Measurements from ENCODE around the gene ABCA2. TPM values are rescaled to one million over a fixed set of nuclear protein-coding genes. Genes with fewer than 3 reads are reported as not detected.
A peak's percentile ranks its signal among the peaks of the same experiment; 100 is the strongest.

Gene ABCA2
- total RNA-seq, 1 donor from 2014 or later = 25.7 TPM

DNA sequence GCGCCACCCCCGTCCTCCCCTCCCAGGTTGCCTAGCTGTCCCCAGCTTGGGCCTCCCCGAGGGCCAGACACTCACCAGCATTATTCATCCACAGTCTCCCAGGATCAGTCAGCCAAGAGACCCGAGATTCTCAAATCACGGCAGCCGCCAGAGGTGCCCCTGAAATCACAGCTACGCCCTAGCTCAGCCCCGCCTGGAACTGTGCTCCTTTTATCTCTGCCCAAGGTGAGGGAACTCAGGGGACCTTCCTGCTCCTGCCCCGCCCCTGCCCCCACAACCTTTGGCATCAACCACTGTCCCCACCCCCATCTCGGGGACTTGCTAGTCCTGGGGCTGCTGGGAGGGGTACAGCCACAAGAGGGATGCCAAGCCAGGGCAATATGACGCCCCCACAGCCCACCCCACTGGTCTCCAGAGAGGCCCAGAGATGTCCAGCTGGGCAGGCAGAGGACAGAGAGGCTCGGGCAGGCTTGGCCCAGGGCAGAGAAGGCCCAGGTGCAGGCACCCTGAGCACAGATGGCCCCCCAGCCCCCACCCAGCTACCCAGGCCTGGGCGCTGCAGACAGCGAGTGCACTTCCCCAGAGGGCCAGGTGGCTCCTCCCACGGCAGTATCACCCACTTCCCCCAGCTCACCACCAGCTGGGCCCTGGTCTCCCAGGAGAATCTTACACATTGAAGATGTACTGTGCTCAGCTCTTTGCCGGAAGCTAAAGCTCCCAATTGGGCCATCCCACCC lies 4.0 kb upstream of the ABCA2 start, which contains the start of gene FUT7:
TSS of gene FUT7 (minus strand) at position 185 of the 737 bp plus-strand sequence. CDS start at position 88, 97 bp downstream.
- no peak for DNase-seq (ENCODE audit: low spot score)

DNA sequence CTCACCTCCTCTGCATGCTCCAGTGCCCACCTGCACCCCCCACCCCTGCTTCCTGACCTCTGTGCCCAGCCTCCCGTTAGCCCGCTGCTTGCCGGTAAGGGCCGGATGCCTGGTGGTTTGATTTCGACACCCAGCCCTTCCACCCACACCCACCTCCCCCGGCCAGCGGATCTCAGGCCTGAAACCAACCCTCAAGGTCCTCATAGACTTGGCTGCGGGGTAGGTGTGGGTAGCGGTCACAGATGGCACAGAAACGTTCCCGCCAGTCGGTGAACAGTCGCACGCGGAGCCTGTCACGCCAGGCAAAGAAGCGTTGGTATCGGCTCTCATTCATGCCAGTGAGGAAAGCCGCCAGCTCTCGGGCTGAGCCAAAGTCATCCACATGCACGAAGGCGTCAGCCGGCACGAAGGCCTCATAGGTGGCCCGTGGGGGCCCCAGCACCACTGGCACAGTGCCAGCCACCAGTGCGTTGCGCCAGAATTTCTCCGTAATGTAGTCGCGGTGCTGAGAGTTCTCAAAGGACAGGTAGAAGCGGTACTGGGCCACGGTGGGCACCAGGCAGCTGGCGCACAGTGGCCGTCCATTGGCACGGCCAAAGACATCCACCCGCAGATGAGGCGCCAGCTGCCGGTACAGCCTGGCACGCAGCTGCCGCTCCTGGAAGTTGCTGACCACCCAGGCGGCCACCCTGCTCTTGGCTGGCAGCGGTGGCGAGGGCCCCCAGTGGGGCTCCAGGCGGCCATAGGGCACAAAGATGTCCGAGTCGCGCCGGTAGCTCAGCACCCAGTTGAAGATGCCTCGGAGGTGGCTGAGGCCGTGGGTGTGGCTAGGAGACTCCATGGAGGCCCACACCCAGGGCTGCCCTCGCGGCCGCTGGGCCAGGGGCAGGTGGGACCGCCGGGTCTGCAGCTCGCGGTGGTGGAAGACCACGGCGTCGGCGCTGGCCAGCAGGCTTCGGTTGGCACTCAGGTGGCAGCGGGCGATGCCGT lies 2.8 kb upstream of the ABCA2 start:
- no peak for DNase-seq (ENCODE audit: low spot score)

DNA sequence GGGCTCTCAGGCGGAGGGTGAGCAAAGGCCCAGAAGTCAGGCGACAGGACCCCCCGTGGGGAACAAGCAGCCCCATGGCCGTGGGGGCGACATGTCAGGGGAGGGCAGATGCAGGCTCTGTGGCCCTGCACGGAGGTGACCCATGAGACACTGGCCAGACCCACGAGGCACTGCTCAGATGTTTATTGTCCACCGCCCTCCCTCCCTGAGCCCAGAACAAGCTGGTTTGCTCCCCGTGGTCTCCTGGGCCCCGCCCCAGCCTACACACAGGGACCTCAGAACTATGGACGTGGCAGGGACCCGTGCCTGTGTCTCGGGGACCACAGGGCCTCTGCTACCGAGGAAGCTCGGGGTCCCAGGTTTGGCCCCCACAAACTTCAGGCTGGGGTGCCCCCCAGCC lies 2.0 kb upstream of the ABCA2 start:
- DNase-seq (ENCODE audit: low spot score) = no peak

DNA sequence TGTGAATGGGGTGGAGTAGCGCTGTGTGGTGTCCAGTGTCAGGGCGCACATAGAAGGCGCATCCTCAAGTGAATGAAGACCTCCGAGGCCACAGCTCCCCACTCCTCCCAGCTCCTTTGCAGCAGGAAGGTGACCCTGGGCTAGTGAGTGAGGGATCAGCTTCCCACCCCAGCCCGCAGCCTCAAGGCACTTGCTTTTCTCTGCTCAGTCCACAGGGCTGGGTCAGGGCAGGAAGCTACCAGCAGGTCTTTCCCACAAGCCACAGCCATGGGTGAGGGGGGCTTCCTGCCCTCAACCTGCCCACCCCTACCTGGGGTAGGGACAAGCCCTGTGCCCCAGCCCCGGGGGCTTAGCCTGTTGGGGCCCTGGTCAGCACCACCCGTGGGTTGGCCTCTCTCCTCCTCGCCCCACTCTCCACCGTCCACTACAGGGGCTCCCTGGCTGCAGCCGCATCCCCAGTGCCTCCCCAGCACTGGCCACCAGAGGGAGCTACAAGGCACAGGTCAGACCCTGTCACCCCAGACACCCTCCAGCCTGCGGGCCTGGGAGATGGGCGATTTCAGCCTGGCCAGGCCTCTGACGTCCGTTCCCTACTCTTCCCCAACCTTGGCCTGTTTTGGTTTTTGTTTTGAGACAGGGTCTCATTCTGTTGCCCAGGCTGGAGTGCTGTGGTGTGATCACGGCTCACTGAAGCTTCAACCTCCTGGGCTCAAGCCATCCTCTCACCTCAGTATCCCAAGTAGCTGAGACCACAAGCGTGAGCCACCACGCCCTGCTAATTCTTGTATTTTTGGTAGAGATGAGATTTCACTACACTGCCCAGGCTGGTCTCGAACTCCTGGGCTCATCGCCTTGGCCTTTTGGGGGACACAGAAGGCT lies 1.3 kb upstream of the ABCA2 start:
- DNase-seq (ENCODE audit: low spot score) = peak; percentile 73

DNA sequence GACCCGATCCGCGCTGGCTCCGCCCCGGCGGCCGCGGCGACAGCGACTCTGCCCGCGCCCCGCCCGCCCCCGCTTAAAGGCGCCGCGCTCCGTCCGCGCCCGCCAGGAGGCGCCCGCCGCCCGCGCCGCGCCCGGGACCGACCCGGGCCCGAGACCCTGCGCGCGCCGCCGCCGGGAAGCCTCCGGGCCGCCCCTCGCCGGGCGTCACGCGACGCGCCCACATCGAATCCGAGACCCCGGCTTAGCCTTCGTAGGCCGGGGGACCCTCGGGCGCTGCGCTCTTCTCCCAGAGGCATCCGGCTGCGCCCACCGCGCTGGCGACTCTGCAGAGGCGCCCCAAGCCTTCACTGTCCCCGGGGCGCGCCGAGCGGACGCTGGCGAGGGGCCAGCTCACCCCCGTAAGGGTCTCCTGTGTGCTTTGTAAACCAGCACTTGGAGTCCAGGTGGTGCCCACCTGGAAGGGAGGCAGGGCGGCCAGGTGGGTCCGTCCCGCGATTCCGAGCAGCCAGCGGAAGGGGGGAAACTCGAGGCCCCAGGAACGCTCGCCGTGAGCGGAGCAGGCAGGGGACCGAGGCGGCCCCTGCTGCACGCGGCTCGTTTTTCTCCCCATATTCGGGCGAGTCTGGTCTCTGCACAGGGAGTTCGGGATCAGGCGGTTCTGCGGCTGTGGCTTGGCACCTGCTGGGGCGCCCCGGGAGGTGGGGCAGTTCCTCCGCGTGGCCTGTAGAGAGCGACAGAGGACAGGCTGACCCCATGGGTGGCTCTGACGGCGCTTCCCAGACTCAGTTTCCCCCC lies 423 bp upstream of the ABCA2 start:
- DNase-seq (ENCODE audit: low spot score) = peak; percentile 68

DNA sequence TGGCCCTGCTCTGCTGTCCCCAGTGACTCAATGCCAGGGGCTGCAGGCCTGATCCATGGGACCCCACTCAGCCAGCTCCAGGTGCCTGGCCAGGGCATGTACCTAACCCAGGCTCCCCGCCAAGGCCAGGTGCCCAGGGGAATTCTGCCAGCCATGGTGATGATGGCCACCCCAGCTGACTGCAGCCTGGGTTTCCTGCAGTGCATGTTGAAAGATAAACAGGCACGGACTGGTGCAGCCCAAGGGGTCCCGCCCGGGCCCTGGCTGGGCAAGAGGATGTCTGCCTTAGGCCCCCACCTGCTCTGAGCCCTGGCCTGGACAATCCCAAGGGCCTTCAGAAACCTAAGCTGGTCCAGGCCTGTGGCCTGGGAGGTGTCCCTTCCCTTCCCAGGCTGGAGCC lies 1.2 kb downstream of the ABCA2 start:
- DNase-seq (ENCODE audit: low spot score) = no peak

DNA sequence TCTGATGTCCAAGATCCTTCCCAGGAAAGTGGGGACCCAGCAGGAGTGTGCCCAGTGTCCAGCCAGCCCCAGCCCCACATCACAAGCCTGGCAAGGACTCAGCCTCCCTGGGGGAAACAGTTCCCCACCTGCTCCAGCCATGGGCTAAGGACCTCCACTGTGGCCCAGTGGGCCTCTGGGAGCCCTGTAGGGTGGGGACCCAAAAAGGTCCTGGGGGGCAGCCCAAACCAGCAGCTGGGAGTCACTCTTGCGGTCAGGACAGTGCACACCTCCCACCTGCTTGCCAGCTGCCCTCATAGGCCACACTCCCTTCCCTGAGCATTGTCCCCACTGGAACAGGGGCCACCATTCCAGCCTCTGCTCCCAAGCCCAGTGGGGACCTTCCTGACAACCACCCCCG lies 1.7 kb downstream of the ABCA2 start:
- DNase-seq (ENCODE audit: low spot score) = no peak

DNA sequence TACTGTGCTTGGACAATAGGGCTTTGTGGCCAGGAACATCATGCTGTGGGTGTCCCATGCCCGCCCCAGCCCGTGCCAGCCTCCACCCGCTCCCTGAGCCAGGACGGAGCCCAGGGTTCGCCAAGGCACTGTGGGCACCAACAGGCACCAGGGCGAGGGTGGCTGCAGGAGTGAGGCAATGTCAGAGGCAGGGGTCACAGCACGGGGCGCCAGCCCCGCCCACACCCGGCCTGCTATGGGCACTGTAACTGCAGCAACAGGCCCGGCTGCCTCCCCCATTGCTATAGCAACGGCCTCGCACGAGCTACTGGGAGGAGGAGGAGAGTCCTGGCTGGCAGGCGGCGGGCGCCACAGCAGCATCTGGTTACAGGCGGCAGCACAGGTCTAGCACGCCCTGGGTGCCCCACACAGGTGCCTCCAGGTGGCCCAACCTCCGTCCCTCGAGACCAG lies 2.5 kb downstream of the ABCA2 start:
- peak; percentile 67 for DNase-seq (ENCODE audit: low spot score)

DNA sequence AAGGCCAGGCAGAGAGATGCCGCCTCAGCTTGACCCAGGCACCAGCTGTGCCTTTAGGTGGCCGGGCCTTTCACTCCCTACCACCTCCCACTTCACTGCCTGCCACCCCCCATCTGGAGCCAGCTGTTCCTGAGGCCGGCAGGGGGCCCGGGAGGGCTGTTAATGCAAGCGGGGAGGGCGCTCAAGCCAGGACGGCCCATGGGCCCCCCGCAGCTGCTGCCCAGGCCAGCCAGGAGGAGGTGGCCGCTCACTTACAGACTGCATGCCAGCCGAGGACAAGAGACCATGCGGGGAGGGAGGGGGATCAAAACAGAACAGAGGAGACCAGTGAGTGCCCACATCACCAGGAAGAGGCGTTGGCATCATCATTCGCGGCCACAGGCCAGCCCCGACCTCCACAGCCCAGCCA lies 4.5 kb downstream of the ABCA2 start:
- DNase-seq (ENCODE audit: low spot score) = no peak

DNA sequence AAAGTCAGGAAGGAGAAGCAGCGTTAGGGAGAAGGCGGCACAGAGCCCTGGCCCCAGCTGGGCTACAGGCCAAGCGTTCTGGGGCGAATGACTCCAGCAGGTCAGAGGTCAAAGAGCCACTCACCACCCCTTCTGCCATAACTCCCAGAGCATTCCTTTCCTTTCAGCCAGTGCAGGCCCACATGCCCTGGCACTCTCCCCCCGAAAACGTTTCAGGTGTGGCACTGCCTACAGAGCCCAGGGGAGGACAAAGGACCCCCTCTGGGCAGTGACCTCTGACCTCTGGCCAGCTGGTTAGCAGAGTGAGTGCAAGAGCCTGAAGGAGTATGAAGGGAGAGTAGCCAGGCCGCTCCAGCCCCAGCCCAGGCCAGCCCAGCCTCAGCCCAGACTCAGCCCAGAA lies 4.9 kb downstream of the ABCA2 start:
- DNase-seq (ENCODE audit: low spot score) = no peak

DNA sequence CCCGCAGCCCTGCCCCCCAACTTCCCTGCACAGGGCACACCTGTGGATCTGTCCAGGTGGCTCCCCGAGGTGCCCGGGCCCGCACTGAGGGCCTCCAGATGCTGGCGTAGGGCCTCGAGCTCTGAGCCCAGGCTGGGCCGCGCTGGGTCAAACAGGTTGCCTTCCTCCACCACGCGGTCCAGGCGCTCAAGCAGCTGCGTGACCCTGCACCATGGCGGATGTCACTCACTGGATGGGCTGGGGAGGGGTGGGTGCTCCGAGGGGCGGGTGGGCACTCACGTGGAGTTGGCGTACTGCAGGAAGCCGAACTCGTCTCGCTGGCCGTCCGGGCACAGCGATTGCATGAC lies 5.4 kb downstream of the ABCA2 start:
- no peak for DNase-seq (ENCODE audit: low spot score)

DNA sequence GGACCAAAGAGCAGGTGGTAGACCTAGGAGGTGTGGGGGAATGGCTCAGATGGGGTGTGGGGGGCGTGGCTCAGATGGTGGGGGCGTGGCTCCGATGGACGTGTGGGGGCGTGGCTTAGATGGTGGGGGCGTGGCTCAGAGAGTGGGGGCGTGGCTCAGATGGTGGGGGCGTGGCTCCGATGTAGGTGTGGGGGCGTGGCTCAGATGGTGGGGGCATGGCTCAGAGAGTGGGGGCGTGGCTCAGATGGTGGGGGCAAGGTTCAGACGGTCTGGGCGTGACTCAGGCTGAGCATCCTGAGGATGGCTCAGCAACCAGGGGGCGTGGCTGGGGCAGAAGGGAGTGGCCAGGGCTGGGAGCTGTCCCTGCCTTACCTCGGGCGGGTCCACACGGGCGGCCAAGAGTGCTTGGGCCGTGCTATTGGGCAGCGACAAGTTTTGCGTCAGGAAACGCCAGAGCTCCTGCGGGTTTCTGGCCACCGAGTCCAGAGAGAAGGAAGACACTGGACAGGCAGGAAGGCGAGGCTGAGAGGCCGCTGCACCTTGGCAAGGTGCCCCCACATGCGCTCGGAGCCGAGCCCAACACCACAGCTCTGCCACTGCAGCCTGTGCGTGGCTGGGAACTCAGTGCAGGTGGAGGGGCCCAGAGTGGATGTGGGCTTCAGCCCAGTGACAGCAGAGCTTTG lies 5.9 kb downstream of the ABCA2 start:
- DNase-seq (ENCODE audit: low spot score) = no peak

DNA sequence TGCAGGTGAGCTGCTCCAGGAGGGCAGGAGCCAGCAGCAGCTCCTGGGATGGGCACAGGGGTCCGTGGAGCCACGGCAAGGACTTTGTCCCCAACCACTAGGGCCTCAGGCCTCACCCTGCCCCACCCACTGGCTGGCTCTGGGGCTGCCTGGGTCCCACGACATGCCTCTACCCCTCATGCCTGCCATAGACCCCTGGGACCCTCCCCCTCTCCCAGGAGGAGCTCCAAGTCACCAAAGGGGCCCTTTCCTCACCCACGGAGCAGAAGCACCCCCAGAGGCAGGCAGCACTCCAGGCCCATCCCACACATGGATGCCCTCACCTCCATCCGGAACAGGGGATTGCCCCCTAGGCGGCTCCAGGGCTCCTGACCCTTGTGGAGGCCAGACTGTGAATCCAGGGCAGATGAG lies 6.5 kb downstream of the ABCA2 start:
- DNase-seq (ENCODE audit: low spot score) = no peak

DNA sequence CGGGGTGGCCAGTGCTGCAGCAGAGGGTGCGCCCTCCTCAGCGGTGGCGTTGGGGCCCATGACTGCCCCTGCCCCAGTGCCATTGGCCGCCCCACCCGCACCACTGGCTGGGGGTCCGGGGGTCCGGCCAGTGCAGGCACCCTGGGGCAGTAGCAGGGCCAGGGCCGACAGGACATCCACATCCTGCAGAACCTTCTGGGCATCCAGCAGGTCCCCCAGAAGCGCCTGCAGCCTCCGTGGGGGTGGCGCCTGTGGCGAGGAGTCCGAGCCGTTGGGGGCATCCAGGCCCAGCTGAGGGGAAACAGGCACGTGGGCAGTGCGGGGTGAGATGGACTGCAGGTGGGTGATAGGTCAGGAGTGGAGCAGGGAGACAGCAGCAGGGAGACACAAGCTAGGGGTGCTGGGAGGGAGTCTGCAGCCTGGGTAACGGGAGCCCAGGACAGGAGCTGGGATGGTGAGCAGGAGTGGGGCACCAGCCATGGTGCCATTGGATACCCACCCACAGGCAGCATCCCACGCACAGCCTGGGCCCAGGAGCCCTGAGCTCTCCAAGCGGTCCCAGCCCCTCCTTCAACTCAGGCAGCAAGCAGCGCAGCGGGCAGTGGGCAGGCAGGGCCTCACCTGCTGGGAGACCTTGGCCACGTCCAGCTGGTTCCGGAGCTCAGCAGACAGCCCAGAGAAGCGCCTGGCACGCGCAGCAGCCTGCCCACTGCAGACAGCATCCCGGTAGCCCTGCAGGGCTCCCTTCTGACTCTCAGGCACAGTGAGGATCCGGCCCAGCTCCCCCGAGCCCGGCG lies 7.1 kb downstream of the ABCA2 start:
- DNase-seq (ENCODE audit: low spot score) = no peak

DNA sequence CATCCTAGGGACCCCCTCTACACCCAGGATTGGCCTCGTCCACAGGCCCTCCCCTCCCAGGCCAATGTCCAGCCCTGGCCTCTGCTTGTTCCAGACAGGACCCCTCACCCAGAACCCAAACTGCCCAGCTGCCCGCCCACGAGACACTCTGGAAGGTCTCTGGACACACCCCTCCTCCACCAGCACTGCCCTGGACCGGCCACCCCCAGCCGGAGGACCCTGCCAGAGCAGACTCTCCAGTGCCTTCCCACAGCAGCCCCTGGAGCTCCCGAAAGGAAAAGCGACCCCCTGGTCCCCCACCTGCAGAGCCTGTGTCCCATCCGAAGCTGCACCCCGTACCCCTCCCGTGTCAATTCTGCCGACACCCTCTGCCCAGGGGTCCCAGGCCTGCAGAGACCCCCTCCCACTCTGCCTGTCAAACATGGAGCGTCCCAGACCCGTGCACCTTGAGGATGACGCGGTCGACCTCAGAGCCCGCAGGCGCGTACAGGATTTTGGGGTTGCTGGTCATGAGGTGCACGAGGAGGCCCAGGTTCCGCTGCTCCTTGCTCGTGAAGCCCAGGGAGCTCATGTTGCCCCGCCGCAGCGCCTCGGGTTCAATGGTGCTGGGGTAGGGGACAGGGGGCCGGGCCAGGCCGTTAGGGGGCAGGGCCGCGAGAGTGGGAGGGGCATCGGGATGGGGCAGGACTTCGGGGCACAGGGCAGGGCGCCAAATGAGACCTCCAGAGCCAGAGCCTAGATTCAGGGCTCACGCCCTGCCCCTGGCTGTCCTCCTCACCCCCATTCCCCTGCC lies 8.0 kb downstream of the ABCA2 start:
- no peak for DNase-seq (ENCODE audit: low spot score)

DNA sequence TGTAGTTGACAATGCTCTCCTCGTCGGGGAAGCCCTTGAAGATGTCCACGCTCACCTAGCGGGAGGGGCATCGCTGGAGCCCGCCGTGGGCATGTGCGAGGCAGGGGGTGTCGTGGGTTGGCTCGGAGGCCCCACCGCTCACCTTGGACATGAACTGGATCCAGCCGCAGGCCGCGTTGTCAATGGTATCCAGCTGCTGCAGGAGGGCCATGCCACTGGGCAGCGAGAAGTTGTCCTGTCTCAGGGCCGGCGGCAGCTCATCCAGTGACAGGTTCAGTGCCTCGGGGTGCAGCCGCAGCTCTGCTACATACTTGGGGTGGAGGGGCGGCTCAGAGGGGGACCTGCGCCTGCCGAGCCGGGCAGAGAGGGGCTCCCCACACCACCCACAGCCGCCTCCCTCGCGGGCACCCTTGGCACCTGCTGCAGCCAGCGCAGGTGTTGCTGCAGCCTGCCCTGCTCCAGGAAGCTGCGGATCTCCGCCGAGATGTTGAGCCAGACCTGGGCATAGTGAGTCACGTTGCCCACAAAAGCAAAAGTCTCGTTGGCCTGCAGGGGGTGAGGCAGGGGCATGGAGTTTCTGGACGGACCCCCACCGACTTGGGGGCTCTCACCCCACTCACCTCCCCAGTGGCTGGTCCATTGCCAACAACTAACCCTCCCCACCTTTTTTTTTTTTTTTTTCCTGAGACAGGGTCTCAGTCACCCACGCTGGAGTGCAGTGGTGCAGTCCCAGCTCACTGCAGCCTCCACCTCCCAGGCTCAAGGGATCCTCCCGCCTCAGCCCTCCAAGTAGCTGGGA lies 9.1 kb downstream of the ABCA2 start:
- DNase-seq (ENCODE audit: low spot score) = no peak

DNA sequence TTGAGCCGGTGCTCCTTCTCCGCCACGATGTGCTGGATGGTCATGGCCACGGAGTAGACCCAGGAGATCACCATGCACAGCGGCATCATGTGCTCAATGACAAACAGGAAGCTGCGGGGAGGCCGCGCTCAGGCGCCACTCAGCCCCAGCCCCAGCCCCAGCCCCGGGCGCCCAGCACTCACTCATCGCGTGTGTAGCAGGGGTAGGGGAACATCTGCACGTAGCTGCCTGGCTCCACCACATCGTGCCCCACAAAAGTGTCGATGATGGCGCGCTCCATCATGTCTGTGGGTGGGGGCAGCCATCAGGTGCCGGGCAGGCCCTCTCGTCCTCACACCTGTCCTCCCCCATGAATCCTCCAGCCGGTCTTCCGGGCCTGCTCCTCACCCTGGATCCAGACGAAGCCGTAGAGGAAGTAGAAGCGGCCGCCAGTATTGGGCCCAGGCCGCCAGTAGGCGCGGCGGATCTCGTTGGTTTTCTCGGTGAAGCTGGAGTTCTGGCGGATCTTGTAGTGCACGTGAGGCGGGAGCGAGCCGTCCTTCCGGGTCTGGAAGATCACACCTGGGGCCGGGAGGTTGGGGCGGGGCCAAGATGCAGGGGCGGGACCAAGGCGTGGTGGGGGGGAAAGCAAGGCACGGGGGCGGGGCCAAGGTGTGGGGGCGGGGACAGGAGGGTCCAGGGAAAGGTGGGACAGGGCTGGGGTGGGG lies 10.1 kb downstream of the ABCA2 start:
- no peak for DNase-seq (ENCODE audit: low spot score)

All from ureter (tissue), 1 donor.